HPDE6-E6E7 (cell line): ENCODE data around the gene RAET1G.
"Not testable (repeated sequence)": the region's sequence is repeated elsewhere in the genome, so short reads cannot be mapped to it uniquely, and the experiment has no call there.

Experiments
- DNase-seq: peaks from one replicate; pipeline ENCODE4 v3.0.0; 2011; ENCODE audit warnings: missing footprints; ENCODE audit errors: extremely low spot score

RAET1G gene

DNA sequence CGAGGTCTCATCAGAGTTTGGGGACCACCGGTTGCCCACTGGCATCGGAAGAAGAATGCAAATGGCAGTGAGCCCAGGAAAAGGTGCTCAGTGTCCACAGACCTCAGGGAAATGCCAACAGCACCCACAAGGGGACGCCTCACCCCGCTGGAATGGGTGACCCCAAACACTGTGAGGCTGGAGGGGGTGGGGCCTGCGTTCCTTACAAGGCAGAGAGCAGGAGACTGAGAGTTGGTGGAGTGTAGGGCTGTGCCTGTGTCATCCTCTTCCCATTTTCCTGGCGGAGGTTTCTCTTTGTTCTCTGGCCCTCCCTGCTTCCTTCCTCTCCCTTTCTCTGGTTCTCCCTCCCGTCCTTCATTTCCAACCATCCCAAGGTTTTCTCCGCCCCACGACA is 31.0 kb upstream of the RAET1G start:
- DNase-seq: not testable (repeated sequence)

DNA sequence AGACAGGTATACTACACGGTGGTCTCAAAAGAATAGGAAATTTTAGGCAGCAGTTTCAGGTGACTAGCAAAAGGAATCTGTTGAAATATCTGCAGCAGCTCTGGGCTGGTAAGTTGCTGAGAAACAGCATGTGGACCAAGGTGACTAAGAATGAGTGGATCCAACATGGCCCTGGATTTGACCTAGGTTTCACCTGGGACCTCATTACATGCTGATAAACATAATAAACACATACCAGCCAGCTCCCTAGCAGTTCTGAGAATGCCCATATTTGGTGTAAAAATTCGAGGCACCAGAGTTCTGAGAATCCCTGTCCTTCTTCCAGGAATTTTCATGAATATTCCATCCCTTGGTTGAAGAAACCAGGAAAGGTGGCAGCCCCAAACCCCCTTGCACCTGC is 30.5 kb upstream of the RAET1G start:
- DNase-seq: not testable (repeated sequence)

DNA sequence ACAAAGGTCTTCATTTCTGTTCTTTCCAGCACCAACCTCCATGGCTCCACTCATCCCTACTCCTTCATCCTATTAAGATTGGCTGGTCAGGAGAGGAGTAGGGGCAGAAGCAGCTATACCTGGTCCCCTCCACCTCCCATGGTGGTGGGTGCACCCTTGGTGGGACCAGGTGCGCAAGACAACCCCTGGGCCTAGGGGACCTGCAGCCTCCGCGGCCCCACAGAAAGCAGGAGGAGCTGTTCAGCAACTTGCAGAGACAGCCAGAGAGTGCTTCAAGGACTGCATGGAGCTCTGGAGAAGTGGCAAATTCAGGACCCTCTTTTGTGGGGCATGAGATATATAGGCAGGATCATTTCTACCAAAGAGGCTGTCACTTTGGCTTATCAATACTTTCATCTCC is 28.7 kb upstream of the RAET1G start:
- no peak for DNase-seq

DNA sequence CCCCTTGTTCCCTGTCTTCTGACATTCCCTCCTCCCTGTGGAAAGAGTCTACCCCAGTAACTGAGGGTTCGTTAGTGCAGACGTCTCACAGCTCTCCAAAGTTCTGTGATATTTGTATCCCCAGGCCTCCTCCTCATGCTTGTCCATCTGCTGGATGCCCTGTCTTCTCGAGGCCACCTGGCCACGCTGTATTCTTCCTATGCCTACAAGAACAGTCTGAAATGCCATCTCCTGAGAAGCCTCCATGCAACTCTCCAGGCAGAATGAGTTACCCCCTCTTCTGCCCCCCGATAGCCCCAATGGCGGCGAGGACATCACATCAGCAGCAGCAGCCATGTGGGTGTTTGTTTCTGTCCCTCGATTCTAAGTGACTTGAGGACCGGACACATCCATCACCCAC is 28.2 kb upstream of the RAET1G start:
- no peak for DNase-seq

DNA sequence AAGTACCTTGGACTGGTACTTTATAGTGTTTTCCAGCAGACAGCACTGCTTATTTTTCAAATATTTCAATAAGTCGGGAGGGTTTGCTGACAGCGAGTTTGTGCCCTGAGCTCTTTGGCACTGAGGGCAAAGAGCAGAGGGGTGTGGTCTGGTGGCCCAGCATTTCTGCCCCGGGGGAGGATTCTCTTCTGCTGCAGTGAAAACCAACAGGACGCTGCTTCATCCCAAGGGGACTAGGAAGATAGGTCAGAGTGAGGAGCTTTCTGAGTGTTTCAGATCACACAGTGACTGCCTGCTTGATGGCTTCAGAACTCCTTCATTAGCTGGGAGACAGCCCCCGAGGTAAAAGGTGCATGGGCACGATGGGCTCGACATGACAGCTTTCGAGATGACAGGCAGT is 27.5 kb upstream of the RAET1G start:
- DNase-seq: no peak

DNA sequence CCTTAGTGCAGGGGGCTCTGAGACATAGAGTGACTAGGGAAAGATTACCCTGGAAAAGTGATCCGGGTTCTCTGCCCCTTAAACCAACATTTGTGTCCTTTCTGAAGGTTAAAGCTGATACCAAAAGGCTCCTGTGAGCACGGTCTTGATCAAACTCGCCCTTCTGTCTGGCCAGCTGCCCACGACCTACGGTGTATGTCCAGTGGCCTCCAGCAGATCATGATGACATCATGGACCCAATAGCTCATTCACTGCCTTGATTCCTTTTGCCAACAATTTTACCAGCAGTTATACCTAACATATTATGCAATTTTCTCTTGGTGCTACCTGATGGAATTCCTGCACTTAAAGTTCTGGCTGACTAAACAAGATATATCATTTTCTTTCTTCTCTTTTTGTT is 25.7 kb upstream of the RAET1G start:
- DNase-seq: no peak

DNA sequence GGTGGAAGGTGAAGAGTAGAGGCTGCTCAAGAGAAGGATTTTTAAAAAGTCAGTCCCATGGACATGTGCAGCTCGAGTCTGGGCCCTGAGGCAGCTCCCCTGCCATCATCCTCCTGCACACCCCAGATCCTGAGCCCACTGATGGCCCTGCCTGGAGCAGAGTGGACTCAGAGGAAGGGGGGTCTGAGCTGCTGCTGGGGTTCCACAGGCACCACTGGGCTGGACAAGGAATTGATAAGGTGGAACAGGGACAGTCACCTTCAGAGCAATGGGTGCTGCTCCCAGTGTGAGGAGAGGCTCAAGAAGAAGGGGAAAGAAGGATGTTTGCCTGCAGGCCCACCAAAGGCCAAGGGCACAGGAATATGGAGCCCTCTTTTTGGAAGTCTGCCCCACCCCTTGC is 25.1 kb upstream of the RAET1G start:
- no peak for DNase-seq

DNA sequence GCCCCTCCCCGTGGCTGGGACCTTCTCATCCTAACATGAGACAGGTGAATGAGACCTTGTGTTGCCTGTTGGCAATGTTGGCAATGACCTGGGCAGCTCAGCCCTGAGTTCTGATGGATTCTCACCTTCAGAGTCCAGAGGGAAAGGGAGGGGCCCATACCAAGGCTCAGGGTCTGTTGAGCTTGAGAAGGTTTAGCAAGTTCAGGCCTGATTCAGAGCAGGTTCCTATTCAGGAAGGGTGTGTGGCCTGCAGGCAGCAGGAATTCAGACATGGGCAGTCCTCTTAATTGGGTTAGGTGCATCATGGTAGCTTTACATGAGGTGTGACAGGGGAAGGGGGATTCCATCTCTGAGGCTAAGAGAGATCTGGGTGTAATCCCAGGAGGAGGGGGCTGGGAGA is 24.6 kb upstream of the RAET1G start:
- not testable (repeated sequence) for DNase-seq

DNA sequence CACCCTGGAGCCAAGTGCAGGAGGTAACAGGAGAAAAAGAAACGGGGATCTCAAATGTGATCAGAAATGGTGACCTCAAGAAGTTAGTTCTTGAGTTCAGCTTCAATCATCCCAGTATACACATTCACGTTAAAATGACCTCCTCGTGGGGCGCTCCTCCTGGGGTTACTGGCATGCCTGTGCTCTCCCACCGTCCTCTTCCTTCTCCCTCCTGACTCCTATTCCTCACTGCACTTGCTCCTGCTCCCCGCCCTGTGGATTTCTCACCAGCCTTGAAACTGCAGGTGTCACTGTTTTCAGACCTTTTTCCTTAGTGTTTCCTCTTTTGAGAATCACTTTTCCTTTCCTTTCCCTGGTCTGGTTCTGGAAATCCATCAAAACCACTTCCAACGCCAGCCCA is 23.7 kb upstream of the RAET1G start:
- not testable (repeated sequence) for DNase-seq

DNA sequence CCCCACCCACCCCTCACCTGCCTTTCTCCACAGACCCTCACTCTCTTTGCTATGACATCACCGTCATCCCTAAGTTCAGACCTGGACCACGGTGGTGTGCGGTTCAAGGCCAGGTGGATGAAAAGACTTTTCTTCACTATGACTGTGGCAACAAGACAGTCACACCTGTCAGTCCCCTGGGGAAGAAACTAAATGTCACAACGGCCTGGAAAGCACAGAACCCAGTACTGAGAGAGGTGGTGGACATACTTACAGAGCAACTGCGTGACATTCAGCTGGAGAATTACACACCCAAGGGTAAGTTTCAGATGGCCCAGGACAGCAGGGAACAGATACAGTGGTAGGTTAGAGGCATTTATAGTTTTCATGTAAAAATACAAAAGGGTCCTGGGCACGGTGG is 22.4 kb upstream of the RAET1G start:
- DNase-seq: not testable (repeated sequence)

DNA sequence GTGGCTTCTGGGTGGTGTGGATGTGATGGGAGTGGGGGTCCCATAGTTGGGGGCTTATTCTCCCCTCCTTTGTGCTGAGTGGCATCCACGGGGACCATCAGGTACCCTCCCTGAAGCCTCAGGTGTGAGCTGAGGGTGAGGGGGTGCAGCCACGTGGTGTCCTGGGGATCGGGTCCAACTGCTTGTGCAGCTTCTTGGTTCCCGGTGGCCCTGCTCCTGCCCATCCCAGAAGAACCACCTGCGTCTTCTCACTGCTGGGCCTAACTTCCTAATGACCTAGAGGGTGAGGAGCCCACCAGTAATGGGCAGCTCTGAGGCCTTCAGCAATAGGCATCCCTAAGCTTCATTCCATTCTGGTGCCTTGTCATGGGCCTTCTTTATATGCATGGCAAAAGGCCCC is 20.4 kb upstream of the RAET1G start:
- not testable (repeated sequence) for DNase-seq

DNA sequence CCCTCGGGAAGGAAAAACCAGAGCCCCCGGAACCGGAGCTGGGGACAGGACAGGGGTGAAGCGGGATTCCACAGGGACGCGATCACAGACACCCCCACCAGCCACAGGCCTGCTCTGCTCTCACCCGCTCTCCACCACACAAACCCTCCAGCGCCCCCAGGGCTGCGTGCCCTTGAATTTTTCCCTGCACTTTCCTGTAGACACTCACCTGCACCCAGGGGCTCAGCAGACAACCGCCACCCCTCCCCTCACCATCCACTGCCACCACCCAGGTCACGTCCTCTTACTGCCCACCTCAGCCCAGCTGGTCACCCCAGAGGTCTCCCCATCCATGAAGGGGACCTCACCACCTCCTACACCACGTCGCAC is 19.5 kb upstream of the RAET1G start:
- no peak for DNase-seq

DNA sequence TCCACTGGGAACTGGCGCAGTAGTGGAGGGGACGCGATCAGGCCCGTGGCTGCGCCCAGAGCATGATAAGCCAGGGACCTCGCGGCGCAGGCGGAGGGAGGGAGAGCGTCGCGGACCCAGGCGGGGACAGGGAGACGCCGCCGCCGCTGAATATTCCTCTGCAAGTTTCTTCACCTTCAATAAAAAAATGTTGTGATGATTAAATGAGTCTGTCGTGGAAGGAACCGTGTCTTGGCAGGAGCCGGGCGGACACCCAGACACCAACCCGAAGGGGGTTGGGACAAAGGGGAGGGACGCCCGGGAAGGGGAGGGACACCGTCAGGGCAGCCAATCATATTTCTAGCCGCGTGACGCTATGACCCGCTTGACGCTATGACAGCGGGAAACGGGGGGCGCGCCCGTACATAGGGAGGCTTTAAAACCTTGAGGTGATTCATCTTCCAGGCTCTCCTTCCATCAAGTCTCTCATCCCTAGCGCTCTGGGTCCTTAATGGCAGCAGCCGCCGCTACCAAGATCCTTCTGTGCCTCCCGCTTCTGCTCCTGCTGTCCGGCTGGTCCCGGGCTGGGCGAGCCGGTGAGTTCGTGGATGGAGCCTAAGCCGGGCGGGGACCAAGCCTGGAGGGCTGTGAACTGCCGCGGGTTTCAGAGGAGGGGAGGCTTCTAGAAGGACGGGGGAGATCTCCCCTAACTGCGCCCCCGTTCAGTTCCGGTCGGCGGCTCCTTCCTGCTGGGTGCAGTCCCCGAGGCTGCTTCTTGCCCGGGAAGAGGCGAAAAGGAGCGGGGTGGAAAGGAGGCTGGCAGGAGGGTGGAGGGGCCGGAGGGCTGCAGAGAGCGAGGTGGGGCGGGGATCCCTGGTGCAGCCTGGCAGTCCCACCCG is 18.9 kb upstream of the RAET1G start, which contains the start of gene ULBP2:
Gene ULBP2 (plus strand): TSS at position 432 of the 878 bp plus-strand sequence. CDS start 59 bp downstream, at position 491.
- peak; percentile 97 for DNase-seq

DNA sequence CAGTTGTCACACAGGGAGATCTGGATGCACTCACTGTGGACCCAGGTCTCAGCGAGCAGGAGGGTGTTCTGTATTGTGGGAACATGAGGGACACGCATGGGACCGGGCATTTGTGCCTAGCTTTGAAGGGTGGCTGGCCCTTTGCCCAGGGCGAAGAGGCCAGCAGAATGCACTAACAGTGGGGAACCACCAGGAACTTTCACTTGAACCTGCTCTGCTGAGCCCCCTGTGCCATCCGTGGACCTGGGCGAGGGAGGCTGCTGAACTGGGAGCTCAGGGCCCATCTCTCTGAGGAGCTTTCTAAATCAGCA is 17.7 kb upstream of the RAET1G start:
- no peak for DNase-seq

DNA sequence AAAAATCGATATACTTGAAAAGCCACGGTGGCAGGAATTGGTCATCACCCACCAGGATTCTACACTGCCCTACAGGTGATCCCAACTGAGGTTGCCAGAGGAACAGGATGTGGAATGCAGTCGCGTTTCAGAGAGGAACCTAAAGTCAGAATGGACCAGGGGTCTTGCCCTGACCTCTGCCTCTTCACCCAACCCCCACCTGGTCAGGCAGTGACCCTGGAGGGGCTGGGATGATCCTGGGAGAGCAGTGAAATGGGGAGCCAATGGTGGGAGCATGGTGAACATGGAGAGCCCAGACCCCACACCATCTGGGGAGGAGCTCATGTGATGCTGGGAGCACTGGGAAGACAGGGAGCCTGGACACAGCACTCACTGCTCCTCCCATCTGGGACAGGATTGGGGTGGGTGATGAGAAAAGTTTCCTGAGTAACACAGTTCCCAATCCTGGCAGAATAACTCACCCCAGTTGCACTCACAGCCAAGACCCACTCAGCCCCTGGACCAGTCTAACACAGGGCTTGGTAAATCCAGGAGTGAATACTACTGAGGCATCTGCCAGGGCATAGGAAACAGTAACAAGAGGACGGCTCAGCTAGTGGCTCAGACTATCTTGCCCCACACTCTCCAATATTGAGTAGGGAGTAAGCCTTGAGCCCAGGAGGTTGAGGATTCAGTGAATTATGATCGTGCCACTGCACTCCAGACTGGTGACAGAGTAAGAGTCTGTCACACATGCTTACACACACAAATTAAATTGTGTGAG is 17.2 kb upstream of the RAET1G start:
- no peak for DNase-seq

DNA sequence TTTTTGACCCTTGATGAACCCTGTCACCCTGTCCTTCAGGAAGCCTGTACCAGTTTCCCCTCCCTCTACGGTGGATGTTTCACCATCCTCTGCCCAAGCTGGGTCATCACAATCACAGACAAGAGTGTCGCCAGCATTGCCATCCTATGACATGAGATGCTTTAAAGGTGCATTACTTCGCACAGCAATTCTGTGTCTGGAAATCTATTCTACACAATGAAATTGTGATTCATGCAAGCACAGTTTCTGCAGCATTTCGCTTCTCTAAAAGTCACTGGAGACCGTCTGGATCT is 16.4 kb upstream of the RAET1G start:
- DNase-seq: no peak

DNA sequence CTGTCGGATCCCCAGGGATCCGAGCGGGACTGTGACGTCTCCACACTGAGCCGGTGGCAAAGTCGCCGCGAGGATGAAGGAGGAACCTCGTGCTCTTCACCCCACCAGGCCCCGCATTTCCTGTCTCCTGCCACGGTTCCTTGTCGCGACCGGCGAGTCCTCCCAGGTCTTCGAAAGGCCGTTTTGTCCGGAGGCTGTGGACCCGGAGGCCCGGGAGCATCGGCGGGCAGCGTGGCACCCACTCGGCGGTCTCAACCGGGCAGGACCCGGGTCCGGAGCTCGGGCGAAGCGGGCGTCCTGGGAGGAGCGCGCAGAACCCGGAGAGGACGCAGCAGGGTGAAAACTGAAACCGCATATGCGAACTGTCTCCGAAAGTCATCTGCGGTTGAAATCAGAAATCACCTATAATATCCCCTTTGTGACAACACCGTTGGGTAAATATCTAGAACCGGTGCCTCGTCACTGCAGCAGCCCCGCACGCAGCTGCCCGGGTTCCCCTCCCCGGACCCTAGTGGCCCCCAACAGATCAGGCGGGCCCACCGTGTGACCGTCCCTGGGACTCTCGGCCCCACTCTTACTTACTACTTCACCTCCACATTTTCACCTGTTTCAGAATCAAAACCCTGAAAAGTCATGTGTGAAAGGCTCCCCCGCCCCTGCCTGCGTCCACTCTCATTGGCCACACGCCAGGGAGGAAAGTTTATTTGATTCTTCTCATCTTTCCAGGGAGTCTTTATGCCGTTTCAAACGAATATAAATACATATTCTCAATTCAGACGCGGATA is 15.8 kb upstream of the RAET1G start:
- DNase-seq: no peak

DNA sequence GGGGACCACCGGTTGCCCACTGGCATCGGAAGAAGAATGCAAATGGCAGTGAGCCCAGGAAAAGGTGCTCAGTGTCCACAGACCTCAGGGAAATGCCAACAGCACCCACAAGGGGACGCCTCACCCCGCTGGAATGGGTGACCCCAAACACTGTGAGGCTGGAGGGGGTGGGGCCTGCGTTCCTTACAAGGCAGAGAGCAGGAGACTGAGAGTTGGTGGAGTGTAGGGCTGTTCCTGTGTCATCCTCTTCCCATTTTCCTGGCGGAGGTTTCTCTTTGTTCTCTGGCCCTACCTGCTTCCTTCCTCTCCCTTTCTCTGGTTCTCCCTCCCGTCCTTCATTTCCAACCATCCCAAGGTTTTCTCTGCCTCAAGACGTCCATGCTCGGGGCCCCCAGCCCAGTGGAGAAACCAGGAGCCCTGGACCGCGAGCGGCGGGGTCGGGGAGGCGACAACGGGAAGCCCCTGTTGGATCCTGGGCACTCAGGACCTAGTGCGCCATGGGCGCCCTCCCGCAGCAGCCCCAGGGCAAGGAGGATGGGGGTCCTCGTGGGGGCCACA is 15.2 kb upstream of the RAET1G start:
- not testable (repeated sequence) for DNase-seq

DNA sequence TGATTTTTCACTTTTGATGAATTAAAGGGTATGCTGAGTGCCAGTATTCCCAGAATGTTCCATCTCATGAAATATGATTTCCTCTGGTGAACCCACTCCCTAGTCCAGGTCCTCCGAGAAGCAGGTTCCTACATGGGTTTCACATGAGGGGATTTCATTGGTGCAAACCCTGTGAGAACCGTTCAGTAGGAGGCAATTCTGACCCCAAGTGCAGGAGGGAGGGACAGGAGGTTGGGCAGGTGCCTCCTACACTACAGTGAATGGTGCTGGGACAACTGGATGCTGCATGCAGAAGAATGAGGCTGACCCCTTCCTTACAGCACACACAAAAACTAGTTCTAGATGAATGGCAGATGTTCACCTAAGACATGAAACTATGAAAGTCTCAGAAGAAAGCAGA is 13.8 kb upstream of the RAET1G start:
- no peak for DNase-seq

DNA sequence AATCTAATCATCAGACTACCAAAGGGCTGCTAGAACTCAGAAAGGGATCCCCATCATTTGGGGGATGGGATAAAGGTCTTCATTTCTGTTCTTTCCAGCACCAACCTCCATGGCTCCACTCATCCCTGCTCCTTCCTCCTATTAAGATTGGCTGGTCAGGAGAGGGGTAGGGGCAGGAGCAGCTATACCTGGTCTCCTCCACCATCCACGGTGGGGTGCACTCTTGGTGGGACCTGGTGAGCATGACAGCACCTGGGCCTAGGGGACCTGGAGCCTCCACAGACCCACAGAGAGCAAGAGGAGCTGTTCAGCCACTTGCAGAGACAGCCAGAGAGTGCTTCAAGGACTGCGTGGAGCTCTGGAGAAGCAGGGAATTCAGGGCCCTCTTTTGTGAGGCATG is 12.7 kb upstream of the RAET1G start:
- no peak for DNase-seq

DNA sequence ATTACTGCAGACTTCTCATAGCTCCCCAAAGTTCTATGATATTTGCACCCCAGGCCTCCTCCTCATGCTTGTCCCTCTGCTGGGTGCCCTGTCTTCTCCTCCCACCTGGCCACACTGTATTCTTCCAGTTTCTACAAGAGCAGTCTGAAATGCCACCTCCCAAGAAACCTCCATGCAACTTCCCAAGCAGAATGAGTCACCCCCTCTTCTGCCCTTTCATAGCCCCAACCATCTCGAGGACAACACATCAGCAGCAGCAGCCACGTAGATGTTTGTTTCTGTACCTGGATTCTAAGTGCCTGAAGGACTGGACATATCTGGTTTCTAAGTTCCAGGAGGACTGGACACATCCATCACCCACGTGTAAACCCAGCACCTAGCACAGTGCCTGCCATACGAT is 12.3 kb upstream of the RAET1G start:
- no peak for DNase-seq
